Brain microvascular endothelial cell (primary cell): ENCODE data around the gene GUSB.
"Not testable (repeated sequence)": the region's sequence is repeated elsewhere in the genome, so short reads cannot be mapped to it uniquely, and the experiment has no call there.

Experiments
- DNase-seq: peaks from one replicate; pipeline ENCODE4 v3.0.0-alpha.2; 2020
- H3K27ac ChIP-seq: fragments of 250-450 bp; sonication (Bioruptor Pico); 2 replicates; pipeline ENCODE4 v1.5.1; 2020; ENCODE audit warnings: mild to moderate bottlenecking, moderate library complexity
- H3K27me3 ChIP-seq: fragments of 250-450 bp; sonication (Bioruptor Pico); replicated peaks from 2 replicates; pipeline ENCODE4 v1.5.1; 2020; ENCODE audit warnings: mild to moderate bottlenecking
- H3K36me3 ChIP-seq: fragments of 250-450 bp; sonication (Bioruptor Pico); replicated peaks from 2 replicates; pipeline ENCODE4 v1.5.1; 2020; ENCODE audit warnings: mild to moderate bottlenecking
- H3K4me3 ChIP-seq: 2 replicates; pipeline ENCODE4 v1.5.1; 2011; ENCODE audit warnings: low read depth, mild to moderate bottlenecking, control low read depth, low read length, moderate library complexity
- CTCF ChIP-seq: IDR thresholded peaks from 2 replicates; pipeline ENCODE4 v1.5.1; 2011; ENCODE audit warnings: low read depth, mild to moderate bottlenecking, moderate library complexity, low read length, control low read depth, inconsistent platforms; ENCODE audit errors: missing control alignments
- in situ Hi-C: cut with HindIII; loops from 2 replicates; pipeline ENCODE4 v1.10.0; 2017; ENCODE audit warnings: low sequenced_read_pairs, low pct_ligation_motif_present

Gene GUSB

DNA sequence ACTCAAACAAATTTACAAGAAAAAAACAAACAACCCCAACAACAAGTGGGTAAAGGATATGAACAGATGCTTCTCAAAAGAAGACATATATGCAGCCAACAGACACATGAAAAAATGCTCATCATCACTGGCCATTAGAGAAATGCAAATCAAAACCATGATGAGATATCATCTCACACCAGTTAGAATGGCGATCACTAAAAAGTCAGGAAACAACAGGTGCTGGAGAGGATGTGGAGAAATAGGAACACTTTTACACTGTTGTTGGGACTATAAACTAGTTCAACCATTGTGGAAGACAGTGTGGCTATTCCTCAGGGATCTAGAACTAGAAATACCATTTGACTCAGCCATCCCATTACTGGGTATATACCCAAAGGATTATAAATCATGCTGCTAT lies 13.0 kb upstream of the GUSB start:
- DNase-seq, H3K27me3 ChIP-seq, H3K27ac ChIP-seq, H3K36me3 ChIP-seq, H3K4me3 ChIP-seq, in situ Hi-C loops: not testable (repeated sequence)

DNA sequence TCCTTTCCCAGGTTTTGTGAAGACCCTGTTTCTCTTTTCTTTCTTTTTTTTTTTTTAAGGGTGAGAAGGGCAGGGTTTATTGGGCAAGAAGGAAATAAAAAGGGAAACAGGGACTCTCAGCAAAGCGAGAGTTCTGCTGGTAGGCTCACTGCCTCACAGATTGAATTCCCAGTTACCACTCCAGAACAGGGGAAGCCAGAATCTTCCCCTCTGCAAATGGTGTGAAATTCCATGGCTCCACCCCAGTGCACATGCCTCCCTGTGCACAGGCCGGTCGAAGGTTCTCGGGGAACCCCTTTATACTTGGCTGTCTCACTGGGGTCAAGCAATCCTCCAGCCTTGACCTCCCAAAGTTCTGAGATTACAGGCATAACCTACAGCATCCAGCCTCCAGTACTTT lies 10.5 kb upstream of the GUSB start:
- no peak for DNase-seq
- H3K4me3 ChIP-seq: no peak overlapping the region
- in situ Hi-C loops: no loop called here
- TF ChIP-seq CTCF: no peak
- no peaks in the 10 kb centered on the region for H3K36me3 ChIP-seq
- no peaks in the 10 kb centered on the region for H3K27me3 ChIP-seq
- H3K27ac ChIP-seq: no peak overlapping the region

- DNase-seq, in situ Hi-C loops, H3K36me3 ChIP-seq, H3K27me3 ChIP-seq, H3K27ac ChIP-seq, H3K4me3 ChIP-seq: not testable (repeated sequence)
These were observed 9.8 kb upstream of the GUSB start for GRCh38 chr7:65991829-65992228.

DNA sequence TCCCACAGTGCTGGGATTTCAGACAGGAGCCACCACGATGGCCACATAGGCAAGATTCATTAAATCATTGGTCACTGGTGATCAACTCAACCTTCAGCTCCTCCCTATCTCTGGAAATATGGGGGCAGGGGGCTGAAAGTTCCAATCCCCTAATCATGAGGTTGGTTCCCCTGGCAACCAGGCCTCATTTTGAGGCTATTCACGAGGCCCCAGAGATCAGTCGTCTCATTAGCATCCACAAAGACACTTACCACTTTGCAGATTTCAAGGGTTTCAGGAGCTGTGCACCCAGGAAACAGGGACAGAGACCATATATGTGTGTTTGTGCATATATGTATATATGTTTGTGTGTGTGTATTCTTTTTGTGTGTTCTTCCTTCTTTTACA lies 7.7 kb upstream of the GUSB start:
- Histone ChIP-seq H3K4me3 (no peak overlapping the region), H3K36me3 (no peaks in the 10 kb centered on the region), H3K27ac (no peak overlapping the region), H3K27me3 (no peaks in the 10 kb centered on the region)
- in situ Hi-C loops: no loop called here
- no peak for TF ChIP-seq CTCF
- DNase-seq: no peak

GRCh38 chr7:65988503-65988902 lies 6.5 kb upstream of the GUSB start:
- in situ Hi-C loops, DNase-seq, H3K27ac ChIP-seq: not testable (repeated sequence)

DNA sequence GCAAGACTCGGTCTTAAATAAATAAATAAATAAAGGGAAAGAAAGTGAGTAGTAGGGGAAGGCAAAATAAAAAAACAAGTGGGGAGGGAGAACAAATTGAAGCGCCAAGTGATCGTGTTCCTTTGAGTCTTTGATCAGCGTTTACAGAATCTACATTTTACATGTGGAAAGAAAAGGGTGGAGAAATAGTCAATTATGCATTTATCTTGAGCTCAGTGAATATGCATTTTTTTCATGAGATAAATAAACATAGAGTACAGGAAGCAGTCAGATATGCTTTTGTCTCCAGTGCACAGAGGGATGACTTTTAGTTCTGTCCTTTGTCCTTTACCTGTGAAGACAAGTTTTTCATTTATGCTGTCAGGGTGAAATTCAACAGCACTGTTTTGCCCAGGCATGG lies 6.1 kb upstream of the GUSB start:
- no peaks in the 10 kb centered on the region for H3K27me3 ChIP-seq
- no peak overlapping the region for H3K4me3 ChIP-seq
- in situ Hi-C loops: no loop called here
- no peak for TF ChIP-seq CTCF
- H3K36me3 ChIP-seq: no peaks in the 10 kb centered on the region
- H3K27ac ChIP-seq: no peak overlapping the region
- no peak for DNase-seq

More at GRCh38 chr7:65988503-65988902, 6.5 kb upstream of the GUSB start:
- H3K4me3 ChIP-seq, H3K36me3 ChIP-seq, H3K27me3 ChIP-seq: not testable (repeated sequence)

- DNase-seq: no peak
- Histone ChIP-seq H3K27ac (no peak overlapping the region), H3K36me3 (no peaks in the 10 kb centered on the region), H3K4me3 (no peak overlapping the region), H3K27me3 (no peaks in the 10 kb centered on the region)
- in situ Hi-C loops: no loop called here
- no peak for TF ChIP-seq CTCF
These were observed 2.1 kb upstream of the GUSB start for GRCh38 chr7:65983965-65984658.
